CD4-positive, alpha-beta T cell treated with Interleukin-2 at 100 ng/mL for 4 hours (primary cell): ENCODE data around the gene TTC24.
"Not testable (repeated sequence)": the region's sequence is repeated elsewhere in the genome, so short reads cannot be mapped to it uniquely, and the experiment has no call there.

Source experiments
- DNase-seq: peaks from one replicate; pipeline ENCODE4 v3.0.0-alpha.2; 2020; ENCODE audit warnings: low spot score

TTC24 gene

DNA sequence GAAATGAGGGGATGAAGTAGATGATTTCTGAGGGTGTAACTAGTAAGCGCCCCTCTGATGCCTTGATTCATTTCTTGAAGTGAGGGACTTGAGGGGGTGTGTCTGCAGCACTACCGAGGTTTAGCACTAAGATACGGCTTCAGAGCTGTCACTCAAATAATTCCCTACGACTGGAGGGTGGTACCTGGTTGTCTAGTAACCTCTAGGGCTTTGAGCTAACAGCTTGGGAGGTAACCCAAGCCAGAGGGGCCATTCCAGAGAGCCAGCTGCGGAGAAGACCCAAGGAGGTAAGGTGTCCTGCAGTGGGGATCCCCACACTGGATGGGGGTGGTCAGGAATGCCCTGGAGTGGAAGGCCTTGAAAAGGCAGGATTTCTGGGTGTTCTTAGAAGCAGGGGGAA, at the start of gene TTC24:
TTC24 (plus strand) TSS at position 252 of the 400 bp plus-strand sequence. CDS start 1,642 bp downstream, outside the sequence.
- no peak for DNase-seq

GRCh38 chr1:156530006-156530405, 49.5 kb upstream of the TTC24 start:
- DNase-seq: no peak

DNA sequence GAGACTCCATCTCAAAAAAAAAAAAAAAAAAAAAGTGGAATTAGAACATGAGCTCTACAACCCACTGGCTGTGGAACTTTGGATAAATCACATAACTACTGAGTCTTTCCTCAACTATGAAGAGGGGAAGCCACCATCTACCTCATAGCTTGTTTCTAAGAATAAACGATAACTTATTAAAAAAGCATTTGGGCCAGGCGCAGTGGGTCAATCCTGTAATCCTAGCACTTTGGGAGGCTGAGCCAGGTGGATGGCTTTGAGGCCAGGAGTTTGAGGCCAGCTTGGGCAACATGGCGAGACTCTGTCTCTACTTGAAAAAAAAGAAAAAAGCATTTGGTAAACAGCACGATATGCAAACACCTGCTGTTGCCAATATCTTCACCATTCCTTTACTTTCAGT, 47.1 kb upstream of the TTC24 start:
- no peak for DNase-seq

DNA sequence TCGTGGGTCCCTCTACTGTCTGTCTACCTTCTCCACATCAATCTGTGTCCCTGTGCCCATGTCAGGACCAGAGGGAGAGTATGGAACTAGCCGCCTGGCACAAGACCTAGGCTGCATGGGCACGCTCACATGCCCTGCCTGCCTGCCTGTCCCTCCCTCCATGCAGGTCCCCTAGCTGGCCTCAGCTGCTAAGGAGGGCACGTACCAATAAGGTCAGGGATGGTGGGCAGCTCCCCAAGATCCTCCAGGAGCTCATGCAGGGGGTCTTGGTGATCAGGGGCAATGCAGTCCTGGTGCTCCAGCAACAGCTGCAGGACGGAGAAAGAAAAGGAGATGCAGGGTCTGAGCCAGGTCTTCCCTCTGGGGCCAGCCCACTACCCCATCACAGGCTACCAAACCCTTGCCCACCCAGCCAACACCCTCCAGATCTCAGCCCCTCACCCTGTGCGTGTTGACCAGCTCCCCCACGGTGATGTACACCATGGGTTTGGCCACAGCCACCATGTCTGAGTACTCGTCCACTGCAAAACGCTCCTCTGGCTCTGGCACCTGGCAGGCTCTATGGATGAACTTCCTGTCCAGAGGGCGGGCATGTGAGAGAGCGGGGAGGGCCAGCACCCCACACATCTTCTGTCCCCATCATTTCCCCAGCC, 45.8 kb upstream of the TTC24 start:
- DNase-seq: no peak

DNA sequence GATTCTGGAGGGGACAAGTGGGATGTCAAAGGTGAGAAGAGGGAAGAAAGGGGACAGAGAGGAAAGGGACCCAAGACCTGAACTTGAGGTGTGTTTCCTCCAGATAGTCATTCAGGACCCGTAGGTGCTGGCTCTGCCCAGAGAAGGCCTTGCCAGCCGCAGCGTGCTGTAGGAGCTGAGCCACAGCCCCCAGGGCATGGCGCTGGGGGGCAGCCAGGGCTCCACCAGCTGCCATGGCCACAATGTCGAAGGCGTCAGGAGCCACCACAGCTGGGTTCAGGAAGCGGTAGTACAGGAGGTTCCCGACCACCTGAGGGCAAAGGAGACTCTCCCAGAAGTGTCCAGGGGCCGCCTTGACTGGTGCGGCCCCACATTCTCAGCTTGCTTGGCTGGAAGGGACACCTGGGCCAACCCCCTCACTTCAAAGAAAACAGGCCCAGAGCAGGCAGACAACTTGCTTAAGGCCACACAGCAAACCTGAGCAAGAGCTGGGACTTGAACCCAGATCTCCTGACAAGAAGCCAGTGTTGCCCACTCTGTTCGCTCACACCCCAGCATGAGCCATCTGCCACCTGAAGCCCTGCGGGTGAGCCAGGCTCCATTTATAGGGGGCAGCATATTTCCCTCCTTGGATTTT, 45.0 kb upstream of the TTC24 start:
- DNase-seq: no peak

- no peak for DNase-seq
Observed at GRCh38 chr1:156537027-156537426, 42.5 kb upstream of the TTC24 start.

- DNase-seq: no peak
Observed at GRCh38 chr1:156538711-156539440, 40.6 kb upstream of the TTC24 start.

DNA sequence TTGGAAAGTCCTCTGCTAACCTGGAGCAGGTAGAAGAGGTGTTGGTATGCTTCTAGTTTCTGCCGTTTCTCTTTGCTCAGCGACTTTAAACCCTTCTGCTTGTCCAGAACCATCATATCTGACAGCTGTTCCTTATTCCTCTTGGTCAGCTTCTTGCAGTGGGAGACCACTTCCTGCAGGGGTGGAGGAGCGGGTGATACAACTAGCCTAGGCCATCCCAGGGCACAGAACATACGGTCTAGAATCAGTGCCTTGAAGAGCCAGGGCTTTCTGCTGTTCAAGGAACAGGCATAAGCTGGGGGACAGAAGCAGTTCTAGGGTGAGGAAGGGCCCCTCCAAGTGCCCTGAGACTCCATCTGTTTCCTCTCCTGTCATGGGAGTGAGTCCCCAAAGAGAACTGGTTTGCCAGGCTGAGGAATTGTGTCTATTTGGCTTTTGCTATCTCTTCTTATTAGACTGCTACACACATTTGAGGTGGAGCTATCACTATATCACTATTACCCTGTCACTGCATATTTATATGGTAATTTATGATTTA, 39.6 kb upstream of the TTC24 start:
- DNase-seq: no peak

DNA sequence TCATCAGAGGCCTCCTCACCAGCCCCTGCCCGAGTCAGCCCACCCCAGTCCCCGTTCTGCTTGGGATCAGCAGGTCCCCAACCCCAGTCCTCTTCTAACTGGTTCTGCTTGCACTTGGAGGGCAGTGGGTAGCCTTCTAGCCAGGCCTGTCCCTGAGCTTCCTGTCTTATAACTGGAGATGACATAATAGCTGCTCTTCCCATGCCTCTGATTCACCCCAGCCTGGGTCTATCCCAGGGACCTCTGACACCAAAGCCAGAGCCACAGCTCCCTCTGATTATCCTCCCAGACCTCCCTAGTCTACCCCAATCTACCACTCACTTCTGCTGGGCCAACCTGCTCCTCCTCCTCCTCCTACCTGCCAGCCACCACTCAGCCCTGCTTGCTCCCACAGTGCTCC, 38.6 kb upstream of the TTC24 start:
- DNase-seq: no peak

DNA sequence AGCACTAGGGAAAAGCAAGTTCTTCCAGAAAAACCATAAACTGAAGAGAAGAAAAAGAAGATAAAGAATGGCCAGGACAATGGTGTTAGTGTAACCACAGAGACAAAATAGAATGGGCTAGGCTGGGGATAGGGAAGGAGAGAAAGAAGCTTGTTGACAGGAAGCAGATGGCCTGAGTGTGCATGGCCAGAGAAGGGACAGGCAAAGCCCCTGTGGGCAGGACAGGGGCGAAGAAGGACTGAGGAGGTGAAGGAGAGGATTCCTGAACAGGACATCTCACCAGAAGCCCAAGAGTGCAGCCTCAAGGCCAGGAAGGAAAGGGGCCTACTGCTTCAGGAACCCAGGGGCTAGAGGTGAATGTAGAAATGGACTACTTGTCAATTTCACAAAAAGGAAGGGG, 36.5 kb upstream of the TTC24 start:
- DNase-seq: no peak

- no peak for DNase-seq
Observed at GRCh38 chr1:156544592-156545102, 34.9 kb upstream of the TTC24 start.

DNA sequence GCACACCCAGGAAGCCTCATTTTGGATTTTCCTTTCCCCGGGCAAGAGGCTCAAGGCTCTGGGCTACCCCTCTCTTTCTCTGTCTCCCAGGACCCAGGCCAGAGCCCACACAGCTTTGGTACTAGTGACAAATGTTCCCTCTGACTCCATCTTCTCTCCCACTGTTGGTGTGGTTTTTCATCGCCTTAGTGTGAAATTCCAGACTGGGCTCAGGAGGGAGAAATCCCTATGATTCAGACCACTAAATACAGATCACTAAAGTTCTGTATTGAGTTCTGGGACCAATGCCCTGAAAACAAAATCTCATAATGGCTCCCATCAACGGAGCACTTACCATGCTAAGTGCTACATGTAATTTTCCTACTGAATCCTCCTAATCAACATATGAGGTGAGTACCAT, 33.3 kb upstream of the TTC24 start:
- DNase-seq: no peak

- DNase-seq: no peak
Observed at GRCh38 chr1:156547434-156547833, 32.1 kb upstream of the TTC24 start.

GRCh38 chr1:156547982-156548381, 31.5 kb upstream of the TTC24 start:
- DNase-seq: no peak

GRCh38 chr1:156549390-156549789, 30.1 kb upstream of the TTC24 start:
- DNase-seq: no peak

GRCh38 chr1:156549831-156550230, 29.7 kb upstream of the TTC24 start:
- DNase-seq: no peak

- no peak for DNase-seq
Observed at GRCh38 chr1:156550346-156550745, 29.2 kb upstream of the TTC24 start.

DNA sequence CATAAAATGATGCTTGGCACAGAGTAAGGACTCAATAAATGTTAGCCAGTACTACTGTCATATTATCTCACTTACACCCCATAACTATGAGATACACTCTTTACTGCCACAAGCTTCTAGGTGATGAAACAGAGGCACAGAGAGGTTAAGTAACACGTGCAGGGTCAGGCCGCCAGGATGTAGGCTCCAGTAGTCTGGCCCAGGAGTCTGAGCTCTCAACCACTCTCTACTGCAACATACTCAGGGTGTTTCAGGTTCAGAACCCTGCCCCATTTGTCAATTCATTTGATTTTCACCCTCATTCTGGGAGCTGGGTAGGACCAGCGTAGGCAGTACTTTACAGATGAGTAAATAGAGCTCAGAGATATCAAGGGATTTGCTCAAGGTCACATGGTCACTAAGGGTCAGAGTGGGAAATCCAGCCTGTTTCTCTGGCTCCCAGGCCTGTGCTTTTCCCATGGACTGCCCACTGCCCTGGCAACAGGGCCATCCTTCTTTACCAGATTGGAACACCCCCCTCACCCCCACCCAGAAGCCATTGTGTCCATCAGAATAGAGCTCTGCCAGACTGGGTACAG, 28.4 kb upstream of the TTC24 start:
- no peak for DNase-seq

DNA sequence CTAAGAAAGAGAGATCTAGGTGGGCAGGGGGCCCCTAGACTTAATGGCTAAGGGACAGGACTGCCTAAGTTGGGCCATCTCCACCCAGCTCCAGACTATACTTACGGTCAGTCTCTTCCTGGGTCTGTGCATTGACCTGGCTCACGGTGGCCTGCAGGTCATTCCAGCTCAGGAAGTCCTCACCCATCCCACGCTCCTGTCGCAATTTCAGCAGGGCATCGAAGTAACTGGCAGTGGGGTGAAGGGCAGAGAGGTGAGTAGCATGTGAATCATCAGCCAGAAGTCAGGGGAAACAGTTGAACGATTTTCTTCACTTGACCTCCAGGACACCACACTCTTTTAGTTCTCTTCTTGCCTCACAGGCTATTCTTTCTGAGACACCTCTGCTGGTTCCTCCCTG, 27.7 kb upstream of the TTC24 start:
- DNase-seq: no peak

DNA sequence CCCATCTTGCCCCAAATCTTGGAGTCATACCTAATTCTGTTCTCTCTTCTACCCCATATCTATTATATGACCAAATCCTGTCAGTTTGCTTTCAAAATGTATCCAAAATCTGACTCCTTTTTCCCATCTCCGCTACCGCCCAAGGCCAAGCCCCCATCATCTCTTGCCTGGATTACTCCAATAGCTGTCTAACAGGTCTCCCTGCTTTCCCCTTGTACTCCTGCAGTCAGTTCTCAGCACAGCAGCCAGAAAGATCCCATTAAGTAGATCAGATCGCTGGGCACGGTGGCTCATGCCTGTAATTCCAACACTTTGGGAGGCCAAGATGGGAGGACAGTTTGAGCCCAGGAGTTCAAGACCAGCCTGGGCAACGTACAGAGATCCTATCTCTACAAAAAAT, 27.0 kb upstream of the TTC24 start:
- DNase-seq: no peak

GRCh38 chr1:156552937-156553336, 26.6 kb upstream of the TTC24 start:
- DNase-seq: not testable (repeated sequence)

DNA sequence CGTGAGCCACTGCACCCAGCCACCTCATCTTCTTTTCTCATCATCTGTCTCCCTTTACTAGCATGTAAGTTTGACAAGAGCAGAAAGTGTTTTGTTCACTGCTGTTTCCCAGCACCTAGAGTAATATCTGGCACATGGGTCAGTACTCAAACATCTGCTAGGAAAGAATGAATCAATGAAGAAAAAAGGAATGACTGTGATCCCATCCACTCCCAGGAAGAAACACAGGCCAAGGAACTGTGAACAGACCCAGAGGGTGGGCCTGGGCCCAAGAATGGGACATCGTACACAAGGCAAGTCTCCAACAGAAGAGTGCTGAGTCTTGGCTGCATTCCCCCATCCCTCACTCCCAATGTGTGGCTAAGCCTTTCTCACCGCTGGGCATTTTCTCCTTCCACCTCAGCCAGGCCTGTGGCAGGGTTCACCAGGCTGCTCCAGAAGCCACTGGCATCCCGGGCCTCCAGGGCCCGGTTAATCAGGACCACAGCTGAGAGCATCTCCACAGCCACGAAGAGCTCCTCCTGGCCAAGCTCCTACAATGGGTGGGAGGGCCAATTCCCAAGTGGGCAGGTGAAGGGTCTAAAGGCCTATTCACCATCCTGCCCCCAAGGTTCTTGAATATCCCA, 25.6 kb upstream of the TTC24 start:
- DNase-seq: no peak
